MCF 10A (cell line): ENCODE measurements around the gene CHP2. TPM values are rescaled to one million over a fixed set of nuclear protein-coding genes. Genes with fewer than 3 reads are reported as not detected.

Experiments
- BruUV-seq: library from RNA; stranded (reverse); fragments of 400-500 nt; replicated peaks from 2 replicates; lab custom pipeline; 2021; lab: Mats Ljungman, UMichigan
- CTCF ChIA-PET: fragments of 300-600 bp; sonication (Branson Sonifier 250); formaldehyde crosslinking; extraction: SDS; loops from one replicate; lab custom pipeline; 2021; ENCODE audit warnings: antibody characterized with exemption, inconsistent platforms; lab: Yijun Ruan, JAX
- POLR2A ChIA-PET: fragments of 300-600, 350-650 bp; sonication (Branson Sonifier 250); formaldehyde crosslinking; extraction: SDS; loops from one replicate; lab custom pipeline; 2020; ENCODE audit warnings: antibody characterized with exemption, inconsistent platforms; lab: Yijun Ruan, JAX
- DNase-seq: peaks from one replicate; pipeline ENCODE4 v3.0.0-alpha.2; 2018; ENCODE audit not compliant: unreplicated experiment
- H3K27ac Mint-ChIP-seq: one replicate; pipeline ENCODE4 v1.8.0; 2022; ENCODE audit warnings: mild to moderate bottlenecking, low read depth, mixed read lengths; ENCODE audit not compliant: unreplicated experiment
- H3K27me3 Mint-ChIP-seq: one replicate; pipeline ENCODE4 v1.8.0; 2022; ENCODE audit warnings: mixed read lengths; ENCODE audit not compliant: insufficient read depth, unreplicated experiment
- H3K36me3 Mint-ChIP-seq: one replicate; pipeline ENCODE4 v1.8.0; 2022; ENCODE audit warnings: mild to moderate bottlenecking, moderate library complexity, mixed read lengths; ENCODE audit not compliant: insufficient read depth, unreplicated experiment
- H3K4me1 Mint-ChIP-seq: one replicate; pipeline ENCODE4 v1.8.0; 2022; ENCODE audit warnings: mixed read lengths; ENCODE audit not compliant: insufficient read depth, unreplicated experiment
- H3K4me3 Mint-ChIP-seq: one replicate; pipeline ENCODE4 v1.8.0; 2022; ENCODE audit warnings: mild to moderate bottlenecking, moderate library complexity, mixed read lengths; ENCODE audit not compliant: unreplicated experiment
- H3K9me3 Mint-ChIP-seq: one replicate; pipeline ENCODE4 v1.8.0; 2022; ENCODE audit warnings: mixed read lengths; ENCODE audit not compliant: unreplicated experiment
- intact Hi-C: fragments of 100-400 bp; cut with micrococcal nuclease; formaldehyde crosslinking; loops from 2 replicates; pipeline ENCODE4 v1.14.1; 2022
- total RNA-seq: library from RNA; stranded (reverse); gene quantifications from 2 replicates; pipeline ENCODE4 v1.2.3, GENCODE V29; 2022
- TF ChIP-seq, protein P1 (sequence below): fragments of 200-600 bp; IDR thresholded peaks from one replicate; pipeline ENCODE4 v1.8.0; 2022; ENCODE audit warnings: antibody characterized with exemption, mild to moderate bottlenecking; ENCODE audit not compliant: unreplicated experiment

CHP2 gene
- total RNA-seq, 1 experiment from 2014 or later, result not detected

DNA sequence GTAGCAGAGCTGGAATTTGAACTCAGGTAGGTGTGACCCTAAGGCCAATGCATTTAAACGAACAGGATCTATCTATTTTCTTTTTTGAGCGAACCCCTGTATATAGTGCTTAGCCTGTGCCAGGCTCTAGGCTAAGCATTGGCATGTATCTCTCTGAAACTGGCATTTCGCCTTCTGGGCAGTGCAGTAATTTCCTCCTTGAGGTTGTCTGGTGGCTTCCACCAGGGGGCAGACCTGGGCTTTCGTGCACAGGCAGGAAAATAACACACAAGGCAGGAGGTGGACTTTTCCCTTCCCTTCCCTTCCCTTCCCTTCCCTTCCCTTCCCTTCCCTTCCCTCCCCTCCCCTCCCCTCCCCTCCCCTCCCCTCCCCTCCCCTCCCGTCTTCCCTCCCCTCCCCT lies 46.6 kb downstream of the CHP2 start:
- BruUV-seq, result no TSS peak
- Mint-ChIP-seq H3K27ac (no peak overlapping the region), H3K36me3 (no peaks in the 10 kb centered on the region), H3K9me3 (no peaks in the 10 kb centered on the region), H3K4me3 (no peak overlapping the region), H3K4me1 (peaks cover 7% of the 10 kb centered on the region), H3K27me3 (no peaks in the 10 kb centered on the region)
- intact Hi-C loops, result no loop called here
- CTCF ChIA-PET, result interaction anchor here (0.6 to 10.0 kb wide), 30 partner anchors 9 to 1417 kb away, joined by 3 to 248 read pairs (median 4); no protein-coding TSS in a partner anchor
- TF ChIP-seq, protein P1, sequence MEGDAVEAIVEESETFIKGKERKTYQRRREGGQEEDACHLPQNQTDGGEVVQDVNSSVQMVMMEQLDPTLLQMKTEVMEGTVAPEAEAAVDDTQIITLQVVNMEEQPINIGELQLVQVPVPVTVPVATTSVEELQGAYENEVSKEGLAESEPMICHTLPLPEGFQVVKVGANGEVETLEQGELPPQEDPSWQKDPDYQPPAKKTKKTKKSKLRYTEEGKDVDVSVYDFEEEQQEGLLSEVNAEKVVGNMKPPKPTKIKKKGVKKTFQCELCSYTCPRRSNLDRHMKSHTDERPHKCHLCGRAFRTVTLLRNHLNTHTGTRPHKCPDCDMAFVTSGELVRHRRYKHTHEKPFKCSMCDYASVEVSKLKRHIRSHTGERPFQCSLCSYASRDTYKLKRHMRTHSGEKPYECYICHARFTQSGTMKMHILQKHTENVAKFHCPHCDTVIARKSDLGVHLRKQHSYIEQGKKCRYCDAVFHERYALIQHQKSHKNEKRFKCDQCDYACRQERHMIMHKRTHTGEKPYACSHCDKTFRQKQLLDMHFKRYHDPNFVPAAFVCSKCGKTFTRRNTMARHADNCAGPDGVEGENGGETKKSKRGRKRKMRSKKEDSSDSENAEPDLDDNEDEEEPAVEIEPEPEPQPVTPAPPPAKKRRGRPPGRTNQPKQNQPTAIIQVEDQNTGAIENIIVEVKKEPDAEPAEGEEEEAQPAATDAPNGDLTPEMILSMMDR, result peak; percentile 62
- peak; percentile 70 for DNase-seq
- POLR2A ChIA-PET, result interaction anchor here (0.9 kb wide), 1 partner anchor 209 kb away, joined by 3 read pairs; no protein-coding TSS in a partner anchor

DNA sequence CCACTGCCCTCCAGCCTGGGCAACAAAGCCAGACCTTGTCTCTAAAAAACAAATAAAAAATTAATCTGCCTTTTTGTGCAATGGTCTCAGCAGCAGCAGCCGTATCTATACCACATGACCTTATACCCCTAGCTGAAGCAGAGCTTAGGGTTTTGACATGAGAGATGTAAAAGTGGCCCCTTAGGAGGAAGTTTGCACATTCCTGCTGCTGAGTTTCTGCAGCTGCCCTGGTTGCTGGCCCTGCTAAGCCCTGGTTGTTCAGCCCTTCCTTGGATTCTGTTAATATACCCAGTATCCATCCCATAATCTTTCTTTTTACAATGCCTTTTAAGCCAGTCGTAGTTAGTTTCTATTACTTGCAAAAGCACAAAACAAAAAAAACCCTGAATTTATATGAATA lies 48.0 kb downstream of the CHP2 start:
- ChIA-PET CTCF (interaction anchor here (0.6 to 10.0 kb wide), 37 partner anchors 11 to 701 kb away, joined by 3 to 248 read pairs (median 4); no protein-coding TSS in a partner anchor), POLR2A (interaction anchor here (0.6 to 1.1 kb wide), 4 partner anchors 18 to 648 kb away, joined by 3 to 7 read pairs (median 4); no protein-coding TSS in a partner anchor)
- TF ChIP-seq, protein P1, result no peak
- H3K4me1 Mint-ChIP-seq, result peaks cover 7% of the 10 kb centered on the region
- no peaks in the 10 kb centered on the region for H3K9me3 Mint-ChIP-seq
- H3K27ac Mint-ChIP-seq, result no peak overlapping the region
- H3K4me3 Mint-ChIP-seq, result no peak overlapping the region
- DNase-seq, result no peak
- intact Hi-C loops, result loop anchor here (1.0 to 2.0 kb wide), 4 partner anchors 68 to 702 kb away; no protein-coding TSS in a partner anchor
- BruUV-seq, result no TSS peak
- no peaks in the 10 kb centered on the region for H3K36me3 Mint-ChIP-seq
- no peaks in the 10 kb centered on the region for H3K27me3 Mint-ChIP-seq

DNA sequence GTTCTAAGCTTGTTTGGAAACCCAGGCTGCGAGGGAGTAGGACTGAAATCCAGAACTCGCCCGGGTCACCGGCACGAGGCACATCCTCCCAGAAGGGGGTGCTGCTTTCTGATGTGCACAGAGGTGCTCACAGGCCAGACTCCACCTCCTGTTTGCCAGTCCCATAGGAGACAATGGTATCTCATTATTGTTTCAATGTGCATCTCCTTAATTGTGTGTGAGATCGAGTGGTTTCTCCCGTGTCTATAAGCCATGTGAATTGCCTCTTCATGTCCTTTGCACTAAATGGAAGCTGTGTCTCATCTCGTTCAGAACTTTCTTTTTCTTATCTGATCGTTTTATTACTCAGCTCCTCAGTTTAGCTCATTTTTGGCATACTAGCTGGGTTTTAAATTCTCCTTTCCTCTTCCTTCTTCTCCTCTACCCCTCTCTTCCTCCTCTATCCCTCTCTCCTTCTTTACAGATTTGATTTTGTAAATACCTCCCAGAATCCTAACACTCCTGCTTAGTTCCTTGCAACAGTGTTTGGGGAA lies 48.8 kb downstream of the CHP2 start:
- Mint-ChIP-seq H3K4me1 (peaks cover 7% of the 10 kb centered on the region), H3K27ac (peak overlapping the region; percentile 5), H3K4me3 (no peak overlapping the region), H3K9me3 (no peaks in the 10 kb centered on the region), H3K27me3 (no peaks in the 10 kb centered on the region), H3K36me3 (no peaks in the 10 kb centered on the region)
- CTCF ChIA-PET, result interaction anchor here (0.6 to 10.0 kb wide), 34 partner anchors 12 to 701 kb away, joined by 3 to 248 read pairs (median 4); no protein-coding TSS in a partner anchor
- POLR2A ChIA-PET, result interaction anchor here (0.6 to 0.8 kb wide), 5 partner anchors 29 to 500 kb away, joined by 3 to 5 read pairs (median 3); no protein-coding TSS in a partner anchor
- peak; percentile 61 for DNase-seq
- BruUV-seq, result no TSS peak
- TF ChIP-seq, protein P1, result peak; percentile 46
- intact Hi-C loops, result loop anchor here (1.0 to 2.0 kb wide), 4 partner anchors 69 to 701 kb away; no protein-coding TSS in a partner anchor

DNA sequence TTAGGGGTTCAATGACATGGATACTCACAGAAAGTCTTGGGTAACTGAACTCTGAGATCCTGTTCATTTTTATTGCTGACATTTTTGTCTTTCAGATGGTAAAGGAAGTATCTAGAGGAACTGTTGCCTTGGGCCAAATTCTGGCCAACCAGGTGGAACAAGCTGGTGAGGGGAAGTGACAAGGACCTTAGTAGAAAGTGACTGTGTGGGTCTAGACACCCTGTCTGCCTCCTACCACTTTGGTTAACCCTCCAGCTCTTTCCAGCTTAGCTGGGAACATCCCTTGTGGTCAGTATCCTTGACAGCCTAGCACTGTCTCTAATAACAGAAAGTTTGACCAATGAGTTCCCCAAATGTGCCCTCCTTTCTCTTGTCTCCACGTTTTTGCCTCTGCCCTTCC lies 52.2 kb downstream of the CHP2 start:
- peaks cover 26% of the 10 kb centered on the region for H3K27me3 Mint-ChIP-seq
- CTCF ChIA-PET, result interaction anchor here (0.5 to 10.0 kb wide), 7 partner anchors 10 to 702 kb away, joined by 3 to 248 read pairs (median 5); no protein-coding TSS in a partner anchor
- H3K4me1 Mint-ChIP-seq, result peaks cover 7% of the 10 kb centered on the region
- no peak for DNase-seq
- no peak overlapping the region for H3K27ac Mint-ChIP-seq
- TF ChIP-seq, protein P1, result no peak
- H3K9me3 Mint-ChIP-seq, result no peaks in the 10 kb centered on the region
- no TSS peak for BruUV-seq
- no peaks in the 10 kb centered on the region for H3K36me3 Mint-ChIP-seq
- intact Hi-C loops, result no loop called here
- POLR2A ChIA-PET, result no interaction called here
- no peak overlapping the region for H3K4me3 Mint-ChIP-seq
